CD4-positive, alpha-beta T cell treated with Interleukin-1 beta for 1 hour (primary cell): ENCODE data around the gene RPP25L.

ENCODE experiments used
- DNase-seq, 2 donors: peaks; one replicate each; pipeline ENCODE4 v3.0.0-alpha.2; 2020 to 2022

Gene RPP25L

DNA sequence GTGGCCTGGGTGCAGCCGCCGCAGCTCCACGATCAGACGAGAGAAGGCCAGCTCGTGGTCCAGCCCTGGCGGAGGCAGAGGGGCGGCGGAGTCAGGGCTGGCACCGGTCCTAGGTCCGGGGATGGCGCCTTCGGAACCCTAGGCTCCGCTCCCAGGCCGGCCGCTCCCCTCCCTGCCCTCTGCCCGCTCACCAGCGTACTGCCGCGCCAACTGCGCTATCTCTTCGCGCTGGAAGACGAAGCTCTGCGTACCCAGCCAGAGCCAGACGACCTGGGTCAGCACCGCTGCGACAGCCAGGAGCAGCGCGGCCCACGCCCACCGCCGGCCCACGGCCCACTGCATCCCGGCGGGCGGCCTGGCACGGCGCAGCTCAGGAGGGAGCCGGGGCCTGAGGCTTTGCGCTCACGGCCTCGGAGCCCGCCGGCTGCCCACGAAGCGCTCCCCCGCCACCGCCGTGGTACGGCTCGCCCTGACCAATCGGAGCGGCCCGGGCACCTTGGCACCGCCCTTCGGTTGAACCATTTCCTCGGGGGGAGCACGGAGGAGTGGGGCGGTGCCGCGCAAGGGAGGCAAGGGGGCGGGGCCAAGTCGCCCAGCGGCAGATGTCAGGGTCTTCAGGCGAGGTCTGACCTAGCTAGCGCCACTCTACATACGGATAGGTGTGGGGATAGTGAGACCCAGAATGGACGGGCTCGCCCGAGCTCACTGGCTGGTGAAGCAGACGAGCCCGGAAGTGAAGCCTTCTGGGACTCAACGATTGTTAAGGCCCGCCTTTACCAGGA lies 25.6 kb upstream of the RPP25L start, which contains the start of gene SIGMAR1:
SIGMAR1 (minus strand) TSS at position 432 of the 782 bp plus-strand sequence; CDS start at position 342, 90 bp downstream.
- peak; percentile 90 to 96 for DNase-seq

- no peak for DNase-seq
These were observed 25.0 kb upstream of the RPP25L start for GRCh38 chr9:34636791-34637355.

- DNase-seq, result no peak
These were observed 23.7 kb upstream of the RPP25L start for GRCh38 chr9:34635556-34635955.

DNA sequence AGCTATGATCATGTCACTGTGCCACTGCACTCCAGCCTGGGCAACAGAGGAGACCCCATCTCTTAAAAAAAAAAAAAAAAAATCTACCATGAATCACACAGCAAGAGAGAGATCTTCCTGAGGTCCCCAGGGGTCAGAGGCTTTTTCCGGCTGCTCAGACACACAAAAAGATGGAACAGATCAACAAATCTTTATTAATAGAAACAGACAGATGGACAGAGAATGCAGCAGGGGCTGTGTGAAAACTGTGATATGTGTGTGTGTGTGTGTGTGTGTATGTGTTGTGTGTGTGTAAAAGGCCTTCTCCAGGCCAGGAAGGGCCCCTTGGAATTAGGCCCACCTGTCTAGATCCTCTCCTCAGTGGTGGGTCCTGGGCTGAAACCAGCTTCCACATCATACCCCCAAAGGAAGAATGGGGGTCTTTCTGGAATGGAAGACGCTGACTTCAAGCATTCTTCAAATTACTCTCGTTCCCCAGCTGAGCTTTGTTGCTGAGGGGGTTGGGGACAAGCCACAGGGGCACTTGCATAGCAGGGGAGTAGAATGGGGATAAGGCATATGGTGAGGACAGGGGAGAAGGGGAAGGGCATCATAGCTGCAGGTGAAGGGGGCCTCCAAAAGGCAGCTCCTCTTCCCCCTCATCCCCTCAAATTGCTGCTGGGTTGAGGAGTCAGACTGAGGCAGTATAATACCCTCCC lies 22.8 kb upstream of the RPP25L start:
- no peak for DNase-seq

DNA sequence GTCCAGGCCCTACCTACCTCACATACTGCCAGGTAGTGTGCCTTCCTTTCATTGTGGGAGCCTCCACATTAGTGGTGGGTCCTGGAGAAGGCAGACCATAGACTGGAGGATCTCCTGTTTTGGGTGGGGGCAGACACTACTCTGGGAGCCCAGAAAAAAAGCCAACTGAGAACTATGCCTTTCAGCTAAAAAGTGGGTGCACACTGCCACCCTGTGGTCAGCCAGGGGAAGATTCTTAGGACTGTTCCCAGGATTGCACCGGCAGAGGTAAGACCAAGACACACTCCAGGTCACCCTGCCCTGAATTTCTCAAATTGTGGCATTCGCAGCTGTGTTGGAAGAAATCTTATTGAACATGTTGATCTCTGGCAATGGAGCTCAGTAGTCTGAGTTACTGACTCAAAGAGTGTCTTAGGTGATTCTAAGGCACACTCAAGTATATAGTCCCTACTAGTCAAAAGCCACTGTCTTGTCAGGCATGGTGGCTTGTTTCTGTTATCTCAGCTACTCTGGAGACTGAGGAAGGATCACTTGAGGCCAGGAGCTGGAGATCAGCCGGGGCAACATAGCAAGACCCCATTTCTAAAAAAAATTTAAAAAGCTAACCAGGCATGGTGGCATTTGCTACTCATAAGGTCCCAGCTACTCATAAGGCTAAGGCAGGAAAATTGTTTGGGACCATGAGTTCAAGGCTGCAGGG lies 22.1 kb upstream of the RPP25L start:
- DNase-seq, result peak; percentile 79 to 81

DNA sequence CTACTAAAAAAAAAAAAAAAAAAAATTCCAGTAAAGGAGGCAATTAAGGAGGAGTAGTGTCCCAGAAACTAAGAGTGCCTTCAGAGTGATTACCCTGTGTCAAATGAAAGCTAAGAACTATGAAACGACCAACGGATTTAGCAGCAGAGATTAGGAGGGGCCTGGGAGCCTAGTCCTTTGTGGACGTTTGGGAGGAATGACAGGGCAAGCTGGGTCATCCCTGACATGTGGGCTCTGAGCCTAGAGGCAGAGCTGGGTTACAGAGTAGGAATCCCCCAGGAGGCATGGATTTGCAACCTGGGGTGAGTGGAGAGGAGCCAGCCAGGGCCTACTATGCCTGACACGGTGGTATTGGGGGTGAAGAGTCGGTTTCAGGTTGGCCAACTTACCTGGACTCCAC lies 21.3 kb upstream of the RPP25L start:
- no peak for DNase-seq

GRCh38 chr9:34630402-34631154 lies 18.7 kb upstream of the RPP25L start:
- DNase-seq, result no peak

DNA sequence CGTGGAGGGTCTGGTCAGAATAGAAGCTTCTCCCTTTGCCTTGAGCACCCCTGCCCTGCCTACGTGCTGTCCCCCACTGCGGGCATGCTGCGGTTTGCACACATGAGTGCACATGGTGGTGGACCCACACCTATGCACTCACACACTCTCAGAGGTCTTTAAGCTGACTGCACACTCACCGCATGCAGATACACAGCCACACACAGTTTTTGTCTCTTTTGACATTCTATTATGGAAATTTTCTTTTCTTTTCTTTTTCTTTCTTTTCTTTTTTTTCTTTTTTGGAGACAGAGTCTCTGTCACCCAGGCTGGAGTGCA lies 17.6 kb upstream of the RPP25L start:
- DNase-seq, result no peak

- DNase-seq, result peak; percentile 35 to 48
These were observed 17.0 kb upstream of the RPP25L start, which contains the start of gene ARID3C for GRCh38 chr9:34628656-34629490. Gene ARID3C, minus strand, starts transcription at chr9:34629066. Its CDS starts 1,052 bp downstream, at chr9:34628014.

DNA sequence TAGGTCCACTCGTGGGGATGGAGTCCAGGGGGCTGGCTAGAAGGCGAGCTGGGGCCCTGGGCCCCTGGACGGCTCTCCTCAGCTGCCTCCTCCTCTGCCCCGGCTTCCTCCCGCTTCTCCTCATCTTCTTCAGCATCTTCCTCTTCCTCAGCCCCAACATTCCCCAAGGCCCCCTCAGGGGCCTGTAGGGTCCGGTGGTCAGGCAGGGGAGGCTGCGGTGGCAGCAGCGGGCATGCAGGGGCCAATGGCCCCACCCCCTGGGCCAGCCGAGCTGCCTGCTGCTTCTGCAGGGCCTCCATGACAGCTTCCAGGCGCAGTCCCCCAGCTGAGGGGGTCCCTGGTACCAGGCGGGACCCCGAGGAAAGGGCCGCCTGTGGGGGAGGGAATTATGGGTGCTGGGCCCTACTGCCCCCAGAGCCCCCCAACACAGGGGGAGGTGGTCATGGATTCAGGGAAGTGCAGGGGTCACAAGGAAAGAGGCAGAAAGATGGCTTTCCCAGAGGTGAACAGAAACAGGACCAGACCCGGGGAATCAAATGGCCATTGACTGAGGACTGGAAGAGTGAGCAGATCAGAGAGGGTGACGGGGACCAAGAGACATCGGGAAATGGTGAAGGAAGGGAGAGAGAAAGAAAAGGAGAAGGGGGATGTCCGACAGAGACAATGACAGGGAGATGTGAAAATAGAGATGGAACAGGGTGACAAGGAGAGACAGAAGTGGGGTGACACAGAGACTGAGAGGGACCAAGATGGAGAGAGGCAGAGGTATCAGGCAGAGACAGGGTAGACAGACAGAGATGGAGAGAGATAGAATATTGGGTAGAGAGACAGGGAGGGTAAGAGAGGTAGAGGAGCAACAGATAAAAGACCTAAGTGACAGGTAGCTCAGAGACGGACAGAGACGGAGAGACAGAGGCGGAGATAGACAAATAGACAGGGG lies 16.1 kb upstream of the RPP25L start:
- no peak for DNase-seq

DNA sequence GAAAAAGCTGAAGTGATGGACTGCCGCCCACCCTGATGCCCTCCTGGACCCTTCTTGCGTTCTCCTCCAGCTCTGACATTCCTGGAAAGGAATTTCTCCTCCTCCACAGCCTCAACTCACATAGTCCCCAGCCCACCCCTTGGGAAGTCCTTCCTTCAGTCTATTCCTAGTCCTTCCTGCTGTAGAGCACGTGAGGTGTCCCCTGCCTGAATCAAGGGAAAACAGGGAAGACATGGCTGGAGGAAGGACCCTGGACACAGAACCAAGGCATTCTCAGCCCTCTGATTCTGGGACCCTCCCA lies 13.2 kb upstream of the RPP25L start:
- DNase-seq, result no peak

DNA sequence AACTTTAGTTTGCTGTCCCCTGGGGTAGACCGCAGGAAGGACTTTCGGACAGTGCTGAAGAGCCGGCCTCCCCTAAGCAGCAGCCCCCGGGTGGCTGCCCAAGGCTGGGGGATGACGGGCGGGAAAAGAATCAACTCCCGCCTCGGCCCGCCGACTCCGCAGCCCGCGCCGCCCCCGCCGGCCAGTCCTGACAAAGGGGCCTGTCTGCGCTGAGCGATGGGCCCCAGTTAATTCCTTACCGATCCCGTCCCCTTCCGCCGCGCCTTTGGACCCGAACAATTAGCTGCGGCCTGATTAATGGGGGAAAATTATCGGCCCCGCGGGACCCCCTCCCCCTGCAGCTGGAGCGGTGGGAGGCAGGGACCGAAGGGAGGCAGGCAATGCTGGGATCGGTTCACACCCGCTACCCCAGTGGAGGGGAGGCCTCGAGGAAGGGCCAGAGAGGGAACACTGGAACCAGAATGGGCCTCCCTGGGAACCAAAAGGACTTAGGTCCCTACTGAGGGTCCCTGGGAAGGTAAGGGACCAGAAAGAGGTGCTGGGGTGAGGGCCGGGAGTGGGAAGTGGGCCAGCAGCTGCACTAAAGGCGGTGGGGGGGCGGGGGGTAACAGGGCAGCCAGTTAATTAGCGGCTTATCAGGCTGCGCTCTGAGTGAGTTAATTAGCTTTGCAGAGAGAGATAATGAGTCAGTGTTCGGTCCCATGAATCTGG lies 12.7 kb upstream of the RPP25L start:
- DNase-seq, result no peak

GRCh38 chr9:34623374-34624235 lies 11.7 kb upstream of the RPP25L start:
- peak in 1 of 2 donors; percentile 14 for DNase-seq

DNA sequence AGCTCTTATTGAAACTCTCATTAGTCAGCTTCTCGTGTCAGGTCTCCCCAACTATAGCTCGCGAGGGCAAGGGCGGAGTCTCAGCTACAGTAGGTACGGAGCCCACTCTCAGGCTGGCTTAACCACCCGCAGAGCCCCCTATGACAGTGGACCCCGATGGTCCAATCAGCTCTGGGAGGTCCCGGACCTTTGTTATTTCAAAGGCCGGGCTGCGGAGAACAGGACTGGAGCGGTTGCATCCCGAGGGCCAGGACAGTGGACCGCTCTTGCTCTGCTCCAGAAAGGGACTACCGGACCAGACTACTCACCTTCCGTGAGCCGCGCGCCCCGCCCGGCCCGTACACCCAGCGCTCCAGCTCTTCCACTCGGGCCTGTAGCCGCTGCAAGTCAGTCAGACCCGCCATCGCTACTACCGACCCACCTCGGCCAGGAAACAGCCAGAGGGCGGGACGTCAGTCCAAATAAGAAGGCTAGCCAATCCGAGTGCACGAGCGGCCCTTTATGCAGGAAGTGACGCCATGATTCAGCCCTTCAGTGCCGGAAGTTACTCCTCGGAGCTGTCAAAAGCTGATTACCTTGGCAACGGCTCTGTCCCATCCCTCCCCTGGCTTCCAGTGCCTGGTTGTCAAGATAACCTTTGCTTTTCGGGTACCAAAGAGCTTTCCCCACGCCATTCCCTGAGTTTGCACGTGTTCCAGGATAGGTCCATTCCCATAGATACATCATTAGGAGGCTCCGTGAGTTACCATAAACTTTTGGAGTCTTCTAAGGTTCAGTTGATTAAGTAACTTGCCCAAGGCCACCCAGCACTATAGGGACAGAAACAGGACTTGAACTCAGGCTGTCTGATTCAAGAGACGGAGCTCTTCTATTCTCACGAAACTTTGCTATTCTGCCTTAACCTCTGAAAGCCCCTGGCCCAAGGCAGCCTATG lies 8.4 kb upstream of the RPP25L start, which contains the start of gene DCTN3:
DCTN3 (minus strand) TSS at position 435 of the 934 bp plus-strand sequence; CDS start at position 404, 31 bp downstream.
- peak; percentile 95 for DNase-seq

- DNase-seq, result no peak
These were observed 3.2 kb upstream of the RPP25L start for GRCh38 chr9:34615132-34615531.

- DNase-seq, result peak; percentile 74 to 77
These were observed 992 bp upstream of the RPP25L start for GRCh38 chr9:34612788-34613390.

GRCh38 chr9:34611251-34611810 lies 566 bp downstream of the RPP25L start:
- no peak for DNase-seq
